ENCODE results near the gene AKAP6.

The AKAP6 gene

GRCh38 chr14:32697704-32698103 lies 368.6 kb downstream of the AKAP6 start:
- H3K36me3 ChIP-seq (ENCODE audit: insufficient read depth, low read length): no peaks in the 10 kb centered on the region
- H3K4me2 ChIP-seq (ENCODE audit: low read length): no peak overlapping the region
- TF ChIP-seq, protein P1, sequence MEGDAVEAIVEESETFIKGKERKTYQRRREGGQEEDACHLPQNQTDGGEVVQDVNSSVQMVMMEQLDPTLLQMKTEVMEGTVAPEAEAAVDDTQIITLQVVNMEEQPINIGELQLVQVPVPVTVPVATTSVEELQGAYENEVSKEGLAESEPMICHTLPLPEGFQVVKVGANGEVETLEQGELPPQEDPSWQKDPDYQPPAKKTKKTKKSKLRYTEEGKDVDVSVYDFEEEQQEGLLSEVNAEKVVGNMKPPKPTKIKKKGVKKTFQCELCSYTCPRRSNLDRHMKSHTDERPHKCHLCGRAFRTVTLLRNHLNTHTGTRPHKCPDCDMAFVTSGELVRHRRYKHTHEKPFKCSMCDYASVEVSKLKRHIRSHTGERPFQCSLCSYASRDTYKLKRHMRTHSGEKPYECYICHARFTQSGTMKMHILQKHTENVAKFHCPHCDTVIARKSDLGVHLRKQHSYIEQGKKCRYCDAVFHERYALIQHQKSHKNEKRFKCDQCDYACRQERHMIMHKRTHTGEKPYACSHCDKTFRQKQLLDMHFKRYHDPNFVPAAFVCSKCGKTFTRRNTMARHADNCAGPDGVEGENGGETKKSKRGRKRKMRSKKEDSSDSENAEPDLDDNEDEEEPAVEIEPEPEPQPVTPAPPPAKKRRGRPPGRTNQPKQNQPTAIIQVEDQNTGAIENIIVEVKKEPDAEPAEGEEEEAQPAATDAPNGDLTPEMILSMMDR (IDR thresholded peaks at IDR 0.05; ENCODE audit: low read length): no peak
- no peak for TF ChIP-seq EZH2 (IDR thresholded peaks at IDR 0.05; ENCODE audit: borderline replicate concordance, low read length)
- no peak overlapping the region for H3K9ac ChIP-seq (ENCODE audit: low read length)
- H3K9me2 ChIP-seq (ENCODE audit: low read depth, low read length): no peaks in the 10 kb centered on the region
- no peak overlapping the region for H3K27ac ChIP-seq (ENCODE audit: low read depth, low read length, poor library complexity, severe bottlenecking)
- H3K79me2 ChIP-seq (ENCODE audit: insufficient read depth, low read length): no peaks in the 10 kb centered on the region
- H3K4me1 ChIP-seq (ENCODE audit: insufficient read depth, low read length, severe bottlenecking): peaks cover 4% of the 10 kb centered on the region
- H3K4me3 ChIP-seq (ENCODE audit: low read depth, low read length, poor library complexity, severe bottlenecking): no peak overlapping the region
- no peaks in the 10 kb centered on the region for H3K27me3 ChIP-seq (ENCODE audit: insufficient read depth, low read length)
- H3F3A ChIP-seq (ENCODE audit: insufficient read depth, low read length): no peaks in the 10 kb centered on the region
- H4K20me1 ChIP-seq (ENCODE audit: insufficient read depth, low read length): no peaks in the 10 kb centered on the region
- H2AFZ ChIP-seq (ENCODE audit: low read length): no peak overlapping the region
- no peaks in the 10 kb centered on the region for H3K9me3 ChIP-seq (ENCODE audit: low read length)

DNA sequence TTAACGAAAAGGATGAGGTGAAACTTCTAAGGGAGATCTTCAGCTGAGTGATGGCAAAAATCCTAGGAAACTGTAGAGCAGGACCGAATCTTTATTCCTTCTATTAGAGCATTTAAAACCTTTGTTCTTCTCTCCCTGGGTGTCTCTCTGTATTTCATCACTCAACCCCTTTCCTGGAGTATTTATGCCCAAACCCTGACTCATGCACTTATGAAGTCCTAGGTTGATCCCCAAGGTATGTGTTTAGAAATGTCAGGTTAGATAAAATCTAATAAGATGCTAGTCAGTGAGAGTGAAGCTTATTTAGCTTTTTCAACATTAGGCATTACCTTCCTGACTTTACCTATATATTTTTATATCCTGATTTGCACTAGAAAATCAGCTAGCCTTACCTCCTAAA lies 369.7 kb downstream of the AKAP6 start:
- no peak overlapping the region for H3K4me2 ChIP-seq (ENCODE audit: low read length)
- TF ChIP-seq, protein P1 (IDR thresholded peaks at IDR 0.05; ENCODE audit: low read length): no peak
- no peak for TF ChIP-seq EZH2 (IDR thresholded peaks at IDR 0.05; ENCODE audit: borderline replicate concordance, low read length)
- no peaks in the 10 kb centered on the region for H3K36me3 ChIP-seq (ENCODE audit: insufficient read depth, low read length)
- no peak overlapping the region for H3K27ac ChIP-seq (ENCODE audit: low read depth, low read length, poor library complexity, severe bottlenecking)
- no peaks in the 10 kb centered on the region for H3K9me3 ChIP-seq (ENCODE audit: low read length)
- no peaks in the 10 kb centered on the region for H3F3A ChIP-seq (ENCODE audit: insufficient read depth, low read length)
- no peak overlapping the region for H3K4me3 ChIP-seq (ENCODE audit: low read depth, low read length, poor library complexity, severe bottlenecking)
- no peaks in the 10 kb centered on the region for H3K9me2 ChIP-seq (ENCODE audit: low read depth, low read length)
- H4K20me1 ChIP-seq (ENCODE audit: insufficient read depth, low read length): no peaks in the 10 kb centered on the region
- H3K79me2 ChIP-seq (ENCODE audit: insufficient read depth, low read length): no peaks in the 10 kb centered on the region
- H3K9ac ChIP-seq (ENCODE audit: low read length): no peak overlapping the region
- peaks cover 12% of the 10 kb centered on the region for H3K4me1 ChIP-seq (ENCODE audit: insufficient read depth, low read length, severe bottlenecking)
- no peaks in the 10 kb centered on the region for H3K27me3 ChIP-seq (ENCODE audit: insufficient read depth, low read length)
- H2AFZ ChIP-seq (ENCODE audit: low read length): no peak overlapping the region

GRCh38 chr14:32701475-32701874 lies 372.4 kb downstream of the AKAP6 start:
- TF ChIP-seq, protein P1 (IDR thresholded peaks at IDR 0.05; ENCODE audit: low read length): no peak
- no peak for TF ChIP-seq EZH2 (IDR thresholded peaks at IDR 0.05; ENCODE audit: borderline replicate concordance, low read length)
- Histone ChIP-seq H3K9me3 (ENCODE audit: low read length) (no peaks in the 10 kb centered on the region), H3K4me2 (ENCODE audit: low read length) (no peak overlapping the region), H3K36me3 (ENCODE audit: insufficient read depth, low read length) (no peaks in the 10 kb centered on the region), H3K27ac (ENCODE audit: low read depth, low read length, poor library complexity, severe bottlenecking) (no peak overlapping the region), H3K4me3 (ENCODE audit: low read depth, low read length, poor library complexity, severe bottlenecking) (no peak overlapping the region), H3F3A (ENCODE audit: insufficient read depth, low read length) (no peaks in the 10 kb centered on the region), H2AFZ (ENCODE audit: low read length) (no peak overlapping the region), H3K79me2 (ENCODE audit: insufficient read depth, low read length) (no peaks in the 10 kb centered on the region), H3K9me2 (ENCODE audit: low read depth, low read length) (no peaks in the 10 kb centered on the region), H3K9ac (ENCODE audit: low read length) (no peak overlapping the region), H3K4me1 (ENCODE audit: insufficient read depth, low read length, severe bottlenecking) (peaks cover 12% of the 10 kb centered on the region), H4K20me1 (ENCODE audit: insufficient read depth, low read length) (no peaks in the 10 kb centered on the region), H3K27me3 (ENCODE audit: insufficient read depth, low read length) (no peaks in the 10 kb centered on the region)
